H1 (cell line): Measurements from ENCODE around the gene DENND1A. TPM values are rescaled to one million over a fixed set of nuclear protein-coding genes. Genes with fewer than 3 reads are reported as not detected.

Source experiments
- CTCF ChIA-PET: fragments of 300-600 bp; sonication (Branson Sonifier 250); formaldehyde crosslinking; loops from one replicate; lab custom pipeline; 2021; ENCODE audit not compliant: partially characterized antibody; lab: Charles Lee
- POLR2A ChIA-PET: fragments of 300-600 bp; sonication (Branson Sonifier 250); formaldehyde crosslinking; loops from one replicate; lab custom pipeline; 2021; ENCODE audit warnings: inconsistent platforms; ENCODE audit not compliant: partially characterized antibody; lab: Charles Lee
- DNase-seq, 2 experiments: peaks; one replicate each; pipeline versions ENCODE4 v3.0.0 to v3.0.0-alpha.2; 2010 to 2022; ENCODE audit warnings: low spot score in 2 of 2, low read depth in 1 of 2, mixed read lengths in 1 of 2
- FAIRE-seq: peaks from 2 replicates; lab custom pipeline; 2011; peaks lifted over from hg19 to GRCh38; lab: Jason Lieb, UNC
- H2AFZ ChIP-seq: 2 replicates; pipeline ENCODE4 v1.8.1; 2012; ENCODE audit warnings: low read length, inconsistent platforms
- H2AK5ac ChIP-seq: 2 replicates; pipeline ENCODE4 v1.6.1; 2013; ENCODE audit warnings: low read depth, low read length
- H2BK120ac ChIP-seq: replicated peaks from 2 replicates; pipeline ENCODE3; 2013; ENCODE audit warnings: low read depth, low read length, inconsistent platforms
- H2BK12ac ChIP-seq: 2 replicates; pipeline ENCODE4 v1.6.1; 2013; ENCODE audit warnings: low read depth, low read length
- H2BK15ac ChIP-seq: 2 replicates; pipeline ENCODE4 v1.6.1; 2013; ENCODE audit warnings: low read length
- H2BK20ac ChIP-seq: 2 replicates; pipeline ENCODE4 v1.6.1; 2013; ENCODE audit warnings: low read length
- H2BK5ac ChIP-seq: 2 replicates; pipeline ENCODE4 v1.6.1; 2013; ENCODE audit warnings: low read depth, low read length
- H3K14ac ChIP-seq: 2 replicates; pipeline ENCODE4 v1.6.1; 2013; ENCODE audit warnings: inconsistent platforms; ENCODE audit not compliant: insufficient read length
- H3K18ac ChIP-seq: 2 replicates; pipeline ENCODE4 v1.6.1; 2013; ENCODE audit warnings: low read length; ENCODE audit errors: extremely low read depth
- H3K23ac ChIP-seq: 2 replicates; pipeline ENCODE4 v1.6.1; 2013; ENCODE audit warnings: inconsistent platforms; ENCODE audit not compliant: insufficient read length
- H3K23me2 ChIP-seq: 2 replicates; pipeline ENCODE4 v1.6.1; 2013; ENCODE audit warnings: low read depth, low read length
- H3K27ac ChIP-seq: 2 replicates; pipeline ENCODE4 v1.6.1; 2011; ENCODE audit warnings: low read depth, low read length, inconsistent platforms
- H3K27me3 ChIP-seq, 4 experiments: replicated peaks in 1 of 4; 1 replicate in 1 of 4; 2 replicates in 3 of 4; pipeline versions ENCODE4 v1.6.1 to v1.8.1; 2011 to 2013; ENCODE audit warnings: low read length in 3 of 4, mild to moderate bottlenecking in 3 of 4, inconsistent platforms in 2 of 4, mixed read lengths in 2 of 4, moderate library complexity in 1 of 4; ENCODE audit not compliant: control insufficient read depth in 3 of 4, insufficient read depth in 3 of 4; ENCODE audit errors: extremely low read depth in 1 of 4
- H3K36me3 ChIP-seq, 4 experiments: 2 replicates each; pipeline versions ENCODE4 v1.6.1 to v1.8.1; 2011 to 2013; ENCODE audit warnings: mild to moderate bottlenecking in 4 of 4, low read length in 3 of 4, moderate library complexity in 2 of 4, control low read depth in 1 of 4, inconsistent platforms in 1 of 4; ENCODE audit not compliant: insufficient read depth in 4 of 4, control insufficient read depth in 2 of 4
- H3K4ac ChIP-seq: replicated peaks from 2 replicates; pipeline ENCODE3; 2013; ENCODE audit warnings: low read length, low read depth, mixed read lengths, inconsistent platforms; ENCODE audit not compliant: insufficient read length
- H3K4me1 ChIP-seq, 4 experiments: replicated peaks in 1 of 4; 1 replicate in 1 of 4; 2 replicates in 3 of 4; pipeline versions ENCODE4 v1.6.1 to v1.8.1; 2011 to 2013; ENCODE audit warnings: low read length in 3 of 4, inconsistent platforms in 2 of 4, mixed read lengths in 1 of 4; ENCODE audit not compliant: insufficient read depth in 4 of 4, control insufficient read depth in 3 of 4
- H3K4me2 ChIP-seq, 2 experiments: 2 replicates each; pipeline versions ENCODE4 v1.6.1 to v1.8.1; 2011 to 2013; ENCODE audit warnings: low read depth in 2 of 2, low read length in 2 of 2, control low read depth in 1 of 2, inconsistent platforms in 1 of 2, mild to moderate bottlenecking in 1 of 2; ENCODE audit not compliant: insufficient read depth in 1 of 2
- H3K4me3 ChIP-seq, 4 experiments: fragments of 200-600, 300-600 bp in 1 of 4; sonication (generic), shearing (Covaris generic), sonication (Bioruptor Twin) in 1 of 4; 2 replicates each; pipeline versions ENCODE4 v1.5.1 to v1.8.1; 2011 to 2016; ENCODE audit warnings: low read length in 4 of 4, low read depth in 3 of 4, control low read depth in 2 of 4, inconsistent platforms in 2 of 4, mild to moderate bottlenecking in 2 of 4, mixed read lengths in 1 of 4, moderate library complexity in 1 of 4; ENCODE audit not compliant: insufficient read depth in 2 of 4; ENCODE audit errors: extremely low read depth in 1 of 4
- H3K56ac ChIP-seq: replicated peaks from 2 replicates; pipeline ENCODE3; 2013; ENCODE audit warnings: low read depth, mild to moderate bottlenecking, mixed read lengths, low read length, inconsistent platforms; ENCODE audit not compliant: insufficient read length
- H3K79me1 ChIP-seq: 2 replicates; pipeline ENCODE4 v1.6.1; 2013; ENCODE audit warnings: low read depth, low read length, control low read depth
- H3K79me2 ChIP-seq, 2 experiments: 2 replicates each; pipeline versions ENCODE4 v1.6.1 to v1.8.1; 2012 to 2013; ENCODE audit warnings: low read length in 2 of 2, mild to moderate bottlenecking in 2 of 2, inconsistent platforms in 1 of 2; ENCODE audit not compliant: insufficient read depth in 2 of 2, control insufficient read depth in 1 of 2
- H3K9ac ChIP-seq, 4 experiments: replicated peaks in 1 of 4; 1 replicate in 1 of 4; 2 replicates in 3 of 4; pipeline versions ENCODE4 v1.6.1 to v1.8.1; 2011 to 2013; ENCODE audit warnings: low read depth in 3 of 4, low read length in 3 of 4, control low read depth in 2 of 4, mild to moderate bottlenecking in 2 of 4, moderate library complexity in 2 of 4, inconsistent platforms in 1 of 4; ENCODE audit errors: extremely low read depth in 1 of 4
- H3K9me3 ChIP-seq, 2 experiments: 2 replicates each; pipeline versions ENCODE4 v1.6.1 to v1.8.1; 2012 to 2013; ENCODE audit warnings: mild to moderate bottlenecking in 2 of 2, moderate library complexity in 2 of 2, control low read depth in 1 of 2, inconsistent platforms in 1 of 2, low read depth in 1 of 2, low read length in 1 of 2, mixed read lengths in 1 of 2; ENCODE audit not compliant: insufficient read depth in 2 of 2
- H4K20me1 ChIP-seq, 2 experiments: replicated peaks in 1 of 2; 2 replicates each; pipeline versions ENCODE3 to v1.8.1; 2011 to 2013; ENCODE audit warnings: inconsistent platforms in 2 of 2, low read length in 2 of 2, mild to moderate bottlenecking in 1 of 2; ENCODE audit not compliant: insufficient read depth in 2 of 2, control insufficient read depth in 1 of 2
- H4K5ac ChIP-seq: 2 replicates; pipeline ENCODE4 v1.6.1; 2013; ENCODE audit warnings: low read length, low read depth, mixed read lengths, inconsistent platforms; ENCODE audit not compliant: insufficient read length
- H4K8ac ChIP-seq: 2 replicates; pipeline ENCODE4 v1.8.0; 2013; ENCODE audit warnings: mild to moderate bottlenecking, moderate library complexity, low read length, inconsistent platforms; ENCODE audit not compliant: insufficient read depth; ENCODE audit errors: extremely low read depth
- H4K91ac ChIP-seq: replicated peaks from 2 replicates; pipeline ENCODE3; 2013; ENCODE audit warnings: low read length, mixed read lengths, inconsistent platforms; ENCODE audit not compliant: insufficient read length
- CBX5 ChIP-seq: fragments of 300-800, 300-1000 bp; sonication (generic); IDR thresholded peaks from 2 replicates; pipeline ENCODE4 v1.7.1; 2016; ENCODE audit warnings: antibody characterized with exemption, low read length, low read depth
- CEBPB ChIP-seq: IDR thresholded peaks from 2 replicates; pipeline ENCODE4 v1.6.1; 2012; ENCODE audit warnings: low read depth, low read length
- CHD1 ChIP-seq: IDR thresholded peaks from 2 replicates; pipeline ENCODE4 v1.6.1; 2012; ENCODE audit warnings: low read depth, low read length, improper control_type of control experiment
- CTBP2 ChIP-seq: IDR thresholded peaks from 2 replicates; pipeline ENCODE4 v1.7.0; 2011; ENCODE audit warnings: borderline replicate concordance, mild to moderate bottlenecking, moderate library complexity, mixed read lengths, low read length; ENCODE audit not compliant: insufficient read depth, insufficient read length
- EP300 ChIP-seq, 2 experiments: IDR thresholded peaks; 1 replicate in 1 of 2; 2 replicates in 1 of 2; pipeline ENCODE4 v1.6.1; 2011 to 2012; ENCODE audit warnings: low read depth in 2 of 2, low read length in 2 of 2, mild to moderate bottlenecking in 2 of 2, borderline replicate concordance in 1 of 2, inconsistent platforms in 1 of 2, moderate library complexity in 1 of 2
- HDAC2 ChIP-seq, 2 experiments: fragments of 300-600 bp in 1 of 2; sonication (generic) in 1 of 2; IDR thresholded peaks; 2 replicates each; pipeline ENCODE4 v1.6.1; 2011 to 2012; ENCODE audit warnings: low read depth in 2 of 2, low read length in 2 of 2, mild to moderate bottlenecking in 2 of 2, moderate library complexity in 2 of 2, borderline replicate concordance in 1 of 2, inconsistent platforms in 1 of 2
- KDM1A ChIP-seq: fragments of 200-600, 300-600 bp; sonication (generic); IDR thresholded peaks from 2 replicates; pipeline ENCODE4 v1.7.1; 2016; ENCODE audit warnings: mild to moderate bottlenecking, low read length, borderline replicate concordance
- SP2 ChIP-seq: IDR thresholded peaks from 2 replicates; pipeline ENCODE4 v1.6.1; 2012; ENCODE audit warnings: mild to moderate bottlenecking, low read length, inconsistent platforms
- SP4 ChIP-seq: IDR thresholded peaks from 2 replicates; pipeline ENCODE4 v1.6.1; 2012; ENCODE audit warnings: low read length, inconsistent platforms
- SRF ChIP-seq: IDR thresholded peaks from 2 replicates; pipeline ENCODE4 v1.6.1; 2011; ENCODE audit warnings: mild to moderate bottlenecking, low read depth, low read length, moderate library complexity
- TAF1 ChIP-seq: IDR thresholded peaks from 2 replicates; pipeline ENCODE4 v1.6.1; 2011; ENCODE audit warnings: mild to moderate bottlenecking, low read depth, low read length
- TAF7 ChIP-seq: optimal IDR thresholded peaks from 2 replicates; pipeline ENCODE3; 2011; ENCODE audit warnings: low read depth, mild to moderate bottlenecking, inconsistent platforms, low read length, moderate library complexity, borderline replicate concordance
- TBP ChIP-seq: IDR thresholded peaks from 2 replicates; pipeline ENCODE4 v1.6.1; 2011; ENCODE audit warnings: low read depth, low read length, improper control_type of control experiment
- TEAD4 ChIP-seq: IDR thresholded peaks from 2 replicates; pipeline ENCODE4 v1.6.1; 2012; ENCODE audit warnings: low read depth, low read length, inconsistent platforms, mixed read lengths
- WGBS, 2 experiments: shearing (Covaris generic) in 1 of 2; methylation state at CpG; one replicate each; pipeline versions ENCODE4 v1.1.6 to v1.1.7; 2013 to 2015; ENCODE audit warnings: low lambda C conversion rate in 2 of 2, mixed read lengths in 2 of 2, inconsistent platforms in 1 of 2, low coverage in 1 of 2, missing lambda C conversion rate in 1 of 2; ENCODE audit not compliant: insufficient replicate concordance in 2 of 2, insufficient coverage in 1 of 2, insufficient read length in 1 of 2; ENCODE audit errors: extremely low coverage in 1 of 2, missing lambda C conversion rate in 1 of 2; 5-methylcytosine and 5-hydroxymethylcytosine counted together
- polyA plus RNA-seq, 7 experiments: library from polyadenylated mRNA; depleted of rRNA in 3 of 7; stranded (reverse) in 5 of 7; unstranded in 2 of 7; fragments of >200 nt in 5 of 7; fragments of 200-250 nt in 2 of 7; gene quantifications; 1 replicate in 5 of 7; 2 replicates in 1 of 7; 4 replicates in 1 of 7; pipeline versions ENCODE4 v1.2.1 to v1.2.3, GENCODE V29; 2011 to 2013; ENCODE audit warnings: missing spikeins in 2 of 7, mixed read lengths in 2 of 7
- total RNA-seq: library from RNA; stranded (reverse); fragmentation: NEBNext Ultra II Directional; extraction: Animal tissue kit (Norgen Biotek cat#: 25700); gene quantifications from 2 replicates; pipeline ENCODE4 v1.2.1, GENCODE V29; 2021

Gene DENND1A
- total and polyA plus RNA-seq, 2 of the 8 experiments (the other 6 are each of a cell fraction or from before 2014, with no cell fraction given): 24.1 to 26.4 TPM

DNA sequence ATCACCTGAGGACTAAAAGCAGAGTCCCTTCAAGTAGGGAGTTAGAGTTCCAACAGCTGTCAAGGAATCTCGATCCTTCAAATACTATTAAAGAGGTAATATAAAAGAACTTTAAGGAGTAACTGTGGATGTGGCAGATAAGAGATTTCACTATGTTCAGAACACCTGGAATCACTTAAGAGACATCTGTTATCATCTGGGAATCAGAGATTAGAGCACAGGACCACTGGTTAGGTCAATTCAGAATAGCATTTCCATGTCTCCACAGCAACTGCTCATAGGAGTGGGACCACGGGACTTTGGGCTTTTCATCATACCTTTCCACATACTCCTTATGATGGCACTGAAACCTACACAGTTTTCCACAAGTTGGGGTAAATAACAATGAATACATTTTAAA, 216.6 kb downstream of the DENND1A start:
- DNase-seq (no peak), FAIRE-seq (no peak)
- H4K8ac ChIP-seq: no peak overlapping the region
- H3K18ac ChIP-seq: no peak overlapping the region
- H3K4me2 ChIP-seq: no peak overlapping the region
- no peaks in the 10 kb centered on the region for H3K9me3 ChIP-seq
- H3K27ac ChIP-seq: no peak overlapping the region
- H3K4me3 ChIP-seq: no peak overlapping the region
- no peak overlapping the region for H4K5ac ChIP-seq
- no peak overlapping the region for H2BK12ac ChIP-seq
- H3K23ac ChIP-seq: no peak overlapping the region
- H2BK20ac ChIP-seq: no peak overlapping the region
- H3K4me1 ChIP-seq: peaks cover 0 to 9% (median 4%) of the 10 kb centered on the region in 4 experiments; a peak in 2 of 7 replicates
- 92% methylated on average over 2 of the region's 2 CpGs; no CpG with 5 or more reads in 1 of the 2 experiments for whole genome bisulfite sequencing, 2 experiments
- no peaks in the 10 kb centered on the region for H3K27me3 ChIP-seq
- no peak overlapping the region for H2AFZ ChIP-seq
- H3K79me1 ChIP-seq: 0 out of 2 replicates have a peak, but pooled peaks cover 3% of the 10 kb centered on the region
- H2BK15ac ChIP-seq: no peak overlapping the region
- no peak overlapping the region for H3K4ac ChIP-seq
- H3K9ac ChIP-seq: no peak overlapping the region
- POLR2A ChIA-PET: no interaction called here
- no peaks in the 10 kb centered on the region; a peak in 1 of 4 replicates for H3K79me2 ChIP-seq
- H3K36me3 ChIP-seq: no peaks in the 10 kb centered on the region
- no peak overlapping the region for H2BK5ac ChIP-seq
- CTCF ChIA-PET: no interaction called here
- H4K91ac ChIP-seq: no peak overlapping the region
- H3K14ac ChIP-seq: no peak overlapping the region
- no peaks in the 10 kb centered on the region for H4K20me1 ChIP-seq
- no peak overlapping the region for H2AK5ac ChIP-seq
- 0 out of 2 replicates have a peak, but pooled peaks cover 2% of the 10 kb centered on the region for H3K23me2 ChIP-seq
- no peak overlapping the region for H3K56ac ChIP-seq
- H2BK120ac ChIP-seq: no peak overlapping the region
- no peak for TF ChIP-seq HDAC2 (IDR thresholded peaks at IDR 0.05; ENCODE audit: borderline replicate concordance in 1 of 2, low read depth in 2 of 2, low read length in 2 of 2)
- no peak for TF ChIP-seq SP4
- TF ChIP-seq CEBPB: no peak
- TF ChIP-seq CBX5: no peak
- no peak for TF ChIP-seq TAF7
- no peak for TF ChIP-seq KDM1A
- TF ChIP-seq TAF1: no peak
- no peak for TF ChIP-seq TBP
- no peak for TF ChIP-seq EP300 (IDR thresholded peaks at IDR 0.05; ENCODE audit: borderline replicate concordance in 1 of 2, low read depth in 2 of 2, low read length in 2 of 2)
- no peak for TF ChIP-seq SP2
- no peak for TF ChIP-seq SRF
- TF ChIP-seq CTBP2: no peak
- TF ChIP-seq TEAD4: no peak
- no peak for TF ChIP-seq CHD1
